Choroid plexus epithelial cell (primary cell): ENCODE results near the gene CCBE1.

Source experiments
- DNase-seq: peaks from one replicate; pipeline ENCODE4 v3.0.0-alpha.2; 2010; ENCODE audit warnings: low read depth
- H3K4me3 ChIP-seq: 2 replicates; pipeline ENCODE4 v1.5.1; 2011; ENCODE audit warnings: low read depth, mild to moderate bottlenecking, control low read depth, low read length, moderate library complexity
- TF ChIP-seq, protein P1 (sequence below): conservative IDR thresholded peaks from 2 replicates; pipeline ENCODE4 v1.5.1; 2011; ENCODE audit warnings: low read depth, mild to moderate bottlenecking, control low read depth, inconsistent platforms, low read length, moderate library complexity

Gene CCBE1

DNA sequence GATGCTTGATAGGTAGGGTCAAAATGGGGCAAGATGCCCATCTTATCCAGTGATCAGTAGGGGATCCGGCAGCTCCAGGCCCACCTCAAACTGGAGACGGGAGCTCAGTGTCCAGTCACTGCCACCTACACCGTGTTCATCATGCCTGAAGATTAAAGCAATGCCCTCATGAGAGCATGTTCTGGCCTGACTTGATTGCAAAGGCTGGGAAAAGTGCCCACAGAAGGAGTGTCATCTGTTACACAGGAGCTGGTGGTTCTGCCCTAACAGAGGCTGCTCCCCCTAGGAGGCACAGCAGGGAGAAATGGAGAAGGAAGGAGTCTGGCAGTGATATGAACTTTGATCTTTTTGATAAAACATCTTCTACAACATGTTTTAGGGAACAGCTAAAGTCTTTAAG lies 92.3 kb downstream of the CCBE1 start:
- DNase-seq: no peak
- TF ChIP-seq, protein P1, sequence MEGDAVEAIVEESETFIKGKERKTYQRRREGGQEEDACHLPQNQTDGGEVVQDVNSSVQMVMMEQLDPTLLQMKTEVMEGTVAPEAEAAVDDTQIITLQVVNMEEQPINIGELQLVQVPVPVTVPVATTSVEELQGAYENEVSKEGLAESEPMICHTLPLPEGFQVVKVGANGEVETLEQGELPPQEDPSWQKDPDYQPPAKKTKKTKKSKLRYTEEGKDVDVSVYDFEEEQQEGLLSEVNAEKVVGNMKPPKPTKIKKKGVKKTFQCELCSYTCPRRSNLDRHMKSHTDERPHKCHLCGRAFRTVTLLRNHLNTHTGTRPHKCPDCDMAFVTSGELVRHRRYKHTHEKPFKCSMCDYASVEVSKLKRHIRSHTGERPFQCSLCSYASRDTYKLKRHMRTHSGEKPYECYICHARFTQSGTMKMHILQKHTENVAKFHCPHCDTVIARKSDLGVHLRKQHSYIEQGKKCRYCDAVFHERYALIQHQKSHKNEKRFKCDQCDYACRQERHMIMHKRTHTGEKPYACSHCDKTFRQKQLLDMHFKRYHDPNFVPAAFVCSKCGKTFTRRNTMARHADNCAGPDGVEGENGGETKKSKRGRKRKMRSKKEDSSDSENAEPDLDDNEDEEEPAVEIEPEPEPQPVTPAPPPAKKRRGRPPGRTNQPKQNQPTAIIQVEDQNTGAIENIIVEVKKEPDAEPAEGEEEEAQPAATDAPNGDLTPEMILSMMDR: no peak
- no peak overlapping the region for H3K4me3 ChIP-seq

DNA sequence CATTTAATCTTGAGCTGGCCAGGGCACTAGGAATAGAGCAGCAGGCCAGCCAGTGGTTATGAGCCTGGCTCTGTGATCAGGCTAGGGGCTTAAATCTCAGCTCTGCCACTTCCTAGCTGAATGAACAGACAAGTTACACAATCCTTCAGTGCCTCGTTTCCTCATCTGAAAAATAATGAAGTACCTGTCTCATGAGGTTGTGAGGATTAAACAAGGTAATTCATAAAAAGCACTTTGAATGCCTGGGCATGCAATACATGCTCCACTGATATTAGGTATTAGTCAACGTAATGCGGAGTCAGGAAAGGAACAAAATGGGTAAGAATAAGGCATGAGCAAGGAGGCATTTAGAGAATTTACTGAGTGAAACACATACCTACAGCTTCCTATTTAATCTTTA lies 100.2 kb downstream of the CCBE1 start:
- DNase-seq: no peak
- TF ChIP-seq, protein P1: no peak
- no peak overlapping the region for H3K4me3 ChIP-seq

DNA sequence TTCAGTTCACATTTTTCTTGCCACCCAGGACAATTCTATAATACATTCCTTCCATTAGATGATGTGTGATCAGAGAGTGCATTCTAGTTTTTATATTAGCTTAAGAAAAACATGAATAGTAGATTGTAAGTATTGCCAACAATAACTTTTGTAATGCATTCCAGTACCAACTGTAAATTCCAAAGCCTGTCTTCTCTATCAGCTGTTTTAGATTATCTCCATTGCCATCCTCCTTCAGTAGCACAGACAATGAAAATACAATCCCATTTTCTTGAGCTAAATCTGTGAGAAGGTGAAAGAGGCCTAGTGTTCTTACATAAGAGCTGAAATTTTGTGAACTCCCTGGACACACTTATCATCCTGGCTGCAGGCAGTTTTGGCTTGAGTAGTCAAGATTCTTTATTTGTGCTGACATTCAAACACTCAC lies 103.9 kb downstream of the CCBE1 start:
- TF ChIP-seq, protein P1: no peak
- DNase-seq: peak; percentile 43
- H3K4me3 ChIP-seq: no peak overlapping the region

DNA sequence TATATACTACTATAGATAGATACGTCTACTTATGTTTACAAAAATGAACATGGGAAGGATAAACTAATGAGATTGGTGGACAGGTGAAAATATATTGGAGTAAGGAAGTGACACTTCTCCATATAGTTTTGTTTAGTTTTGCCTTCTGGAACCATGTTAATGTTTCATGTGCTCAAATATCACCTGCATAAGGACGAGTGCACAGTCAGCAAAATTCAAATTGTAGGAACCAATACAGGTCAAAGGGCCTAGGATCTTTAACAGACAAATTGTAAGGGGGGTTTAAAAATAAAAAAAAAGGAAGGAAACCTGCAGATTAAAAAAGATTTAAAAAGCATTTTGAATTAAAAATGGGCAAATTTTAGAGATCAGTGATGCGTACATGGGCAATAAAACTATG lies 104.6 kb downstream of the CCBE1 start:
- DNase-seq: no peak
- no peak overlapping the region for H3K4me3 ChIP-seq
- TF ChIP-seq, protein P1: no peak

DNA sequence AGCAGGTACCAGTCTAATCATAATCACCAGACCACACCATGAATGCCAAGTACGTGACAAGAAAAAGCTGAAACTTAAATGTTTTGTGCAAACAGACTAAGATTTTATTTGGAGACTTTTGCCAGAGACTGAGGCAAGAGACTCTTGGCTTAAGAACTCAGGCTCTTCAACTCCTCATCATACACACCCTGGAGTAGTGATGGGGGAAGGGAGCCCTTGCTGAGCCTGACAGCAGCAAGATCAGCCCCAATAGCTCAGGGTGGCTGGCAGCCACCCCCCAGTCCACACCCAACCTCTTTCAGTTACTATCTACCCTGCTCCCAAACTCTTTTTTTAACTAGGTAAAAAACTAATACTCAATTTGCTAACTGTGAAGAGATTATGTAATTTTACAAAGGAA lies 114.8 kb downstream of the CCBE1 start:
- DNase-seq: no peak
- TF ChIP-seq, protein P1: no peak
- H3K4me3 ChIP-seq: no peak overlapping the region

DNA sequence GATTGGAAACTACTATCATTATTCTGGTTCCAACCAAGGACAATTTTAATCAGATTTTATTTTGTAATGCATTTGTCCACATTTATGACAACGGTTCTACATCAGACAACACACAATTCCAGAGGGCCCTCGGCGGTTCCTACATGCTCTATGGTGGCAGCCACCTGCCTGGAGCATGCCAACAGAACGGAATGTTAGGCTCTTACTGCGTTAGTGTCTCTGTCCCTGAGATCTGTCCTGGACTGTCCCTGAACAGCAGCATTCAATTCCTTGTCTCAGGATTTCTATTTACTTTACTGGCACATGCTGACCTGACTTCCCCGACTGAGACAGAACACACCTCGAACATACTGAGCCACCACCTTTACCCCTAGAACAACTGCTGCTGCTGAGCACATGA lies 117.7 kb downstream of the CCBE1 start:
- TF ChIP-seq, protein P1: no peak
- DNase-seq: no peak
- H3K4me3 ChIP-seq: no peak overlapping the region

DNA sequence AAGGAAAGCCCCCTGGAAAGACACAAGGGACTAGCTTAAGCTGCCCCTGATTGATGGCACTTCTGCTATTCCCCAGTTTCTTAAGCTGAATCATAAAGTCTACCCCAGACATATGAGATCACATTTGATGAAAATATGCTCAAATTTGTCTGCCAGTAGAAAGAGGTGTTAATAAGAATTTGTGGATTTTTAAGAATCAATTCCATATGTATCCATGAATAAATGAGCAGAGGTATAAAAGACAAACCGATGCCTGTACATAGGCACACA lies 119.9 kb downstream of the CCBE1 start:
- TF ChIP-seq, protein P1: no peak
- DNase-seq: no peak
- no peak overlapping the region for H3K4me3 ChIP-seq
